NCI-H2107 treated with DMSO at 0.1 percent for 48 hours (cell line): Measurements from ENCODE around the gene CSMD2.

Experiments used
- DNase-seq: peaks from one replicate; lab custom pipeline; 2025; ENCODE audit not compliant: unreplicated experiment; lab: John Stamatoyannopoulos, UW

The CSMD2 gene

GRCh38 chr1:33696962-33697361, 468.1 kb downstream of the CSMD2 start:
- DNase-seq: no peak

- DNase-seq: no peak
Observed at GRCh38 chr1:33696311-33696710, 468.7 kb downstream of the CSMD2 start.

GRCh38 chr1:33692206-33693188, 472.5 kb downstream of the CSMD2 start:
- DNase-seq: no peak

GRCh38 chr1:33687000-33687399, 478.0 kb downstream of the CSMD2 start:
- DNase-seq: no peak

GRCh38 chr1:33686551-33686950, 478.5 kb downstream of the CSMD2 start:
- no peak for DNase-seq

- no peak for DNase-seq
Observed at GRCh38 chr1:33685256-33685655, 479.8 kb downstream of the CSMD2 start.

- no peak for DNase-seq
Observed at GRCh38 chr1:33684396-33685179, 480.4 kb downstream of the CSMD2 start.

- no peak for DNase-seq
Observed at GRCh38 chr1:33683913-33684312, 481.1 kb downstream of the CSMD2 start.

- DNase-seq: no peak
Observed at GRCh38 chr1:33682371-33682770, 482.7 kb downstream of the CSMD2 start.

GRCh38 chr1:33680281-33680840, 484.7 kb downstream of the CSMD2 start:
- DNase-seq: no peak

GRCh38 chr1:33670567-33670966, 494.5 kb downstream of the CSMD2 start:
- DNase-seq: no peak

- no peak for DNase-seq
Observed at GRCh38 chr1:33668695-33669094, 496.3 kb downstream of the CSMD2 start.

GRCh38 chr1:33667386-33668282, 497.4 kb downstream of the CSMD2 start:
- DNase-seq: no peak

- DNase-seq: no peak
Observed at GRCh38 chr1:33666616-33667015, 498.4 kb downstream of the CSMD2 start.

- no peak for DNase-seq
Observed at GRCh38 chr1:33661811-33662454, 503.1 kb downstream of the CSMD2 start.

GRCh38 chr1:33660956-33661355, 504.1 kb downstream of the CSMD2 start:
- no peak for DNase-seq

- no peak for DNase-seq
Observed at GRCh38 chr1:33660244-33660643, 504.8 kb downstream of the CSMD2 start.

GRCh38 chr1:33659641-33660040, 505.4 kb downstream of the CSMD2 start:
- DNase-seq: no peak

- DNase-seq: no peak
Observed at GRCh38 chr1:33657833-33658232, 507.2 kb downstream of the CSMD2 start.

GRCh38 chr1:33656467-33657005, 508.5 kb downstream of the CSMD2 start:
- DNase-seq: no peak
